KOPT-K1 (cell line): ENCODE data around the gene EPHA1.
"Not testable (repeated sequence)": the region's sequence is repeated elsewhere in the genome, so short reads cannot be mapped to it uniquely, and the experiment has no call there.

Source experiments
- H3K27ac ChIP-seq: fragments of 200-600 bp; sonication (generic); 2 replicates; pipeline ENCODE4 v1.5.1; 2016; ENCODE audit warnings: antibody characterized with exemption, mild to moderate bottlenecking, low read depth, low read length; ENCODE audit not compliant: poor library complexity, severe bottlenecking
- H3K36me3 ChIP-seq: fragments of 200-600 bp; sonication (generic); 2 replicates; pipeline ENCODE4 v1.5.1; 2017; ENCODE audit warnings: antibody characterized with exemption, mild to moderate bottlenecking, low read length, moderate library complexity; ENCODE audit not compliant: insufficient read depth
- H3K9me3 ChIP-seq: fragments of 200-600 bp; sonication (generic); 2 replicates; pipeline ENCODE4 v1.5.1; 2017; ENCODE audit warnings: antibody characterized with exemption, low read length, mild to moderate bottlenecking; ENCODE audit not compliant: insufficient read depth, poor library complexity, severe bottlenecking

The EPHA1 gene

DNA sequence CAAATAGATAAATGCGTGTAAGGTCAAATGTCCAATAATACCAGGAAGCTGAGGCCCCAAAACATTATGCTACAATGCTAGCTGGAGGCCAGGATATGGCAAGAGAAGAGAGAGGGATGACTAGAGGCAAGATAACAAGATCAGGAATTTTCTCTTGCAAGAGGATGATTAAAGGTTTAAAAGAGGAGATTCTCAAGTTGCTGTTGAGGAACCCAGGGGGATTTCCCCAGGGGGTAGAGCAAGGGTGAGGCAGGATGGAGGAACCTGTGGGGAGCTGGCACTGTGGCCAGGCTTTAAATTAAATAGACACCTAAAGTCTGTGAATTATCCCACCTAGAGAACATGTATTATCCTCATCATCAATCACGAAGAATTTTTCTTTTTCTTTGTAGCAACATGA is 31.2 kb upstream of the EPHA1 start:
- Histone ChIP-seq H3K9me3 (no peaks in the 10 kb centered on the region), H3K36me3 (no peaks in the 10 kb centered on the region), H3K27ac (no peak overlapping the region)

DNA sequence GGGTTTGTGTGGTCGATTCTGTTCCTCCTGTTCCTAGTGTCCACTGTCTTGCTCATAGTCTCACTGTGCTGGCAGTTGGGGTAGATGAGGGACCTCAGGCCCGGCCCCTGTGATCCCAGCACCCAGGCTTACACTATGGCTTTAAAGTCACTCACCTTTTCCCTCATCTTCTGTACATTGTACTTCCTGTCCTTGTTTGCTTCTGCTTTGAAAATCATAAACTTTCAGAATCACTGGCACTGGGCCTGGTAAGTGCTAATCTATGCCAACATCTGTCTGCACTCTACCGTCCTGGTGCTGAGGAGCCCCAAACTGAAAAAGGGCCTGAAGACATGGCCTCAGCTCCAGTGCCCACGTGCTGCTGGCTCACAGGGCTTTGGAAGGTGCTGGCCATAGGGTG is 28.9 kb upstream of the EPHA1 start:
- no peaks in the 10 kb centered on the region for H3K36me3 ChIP-seq
- no peak overlapping the region for H3K27ac ChIP-seq

DNA sequence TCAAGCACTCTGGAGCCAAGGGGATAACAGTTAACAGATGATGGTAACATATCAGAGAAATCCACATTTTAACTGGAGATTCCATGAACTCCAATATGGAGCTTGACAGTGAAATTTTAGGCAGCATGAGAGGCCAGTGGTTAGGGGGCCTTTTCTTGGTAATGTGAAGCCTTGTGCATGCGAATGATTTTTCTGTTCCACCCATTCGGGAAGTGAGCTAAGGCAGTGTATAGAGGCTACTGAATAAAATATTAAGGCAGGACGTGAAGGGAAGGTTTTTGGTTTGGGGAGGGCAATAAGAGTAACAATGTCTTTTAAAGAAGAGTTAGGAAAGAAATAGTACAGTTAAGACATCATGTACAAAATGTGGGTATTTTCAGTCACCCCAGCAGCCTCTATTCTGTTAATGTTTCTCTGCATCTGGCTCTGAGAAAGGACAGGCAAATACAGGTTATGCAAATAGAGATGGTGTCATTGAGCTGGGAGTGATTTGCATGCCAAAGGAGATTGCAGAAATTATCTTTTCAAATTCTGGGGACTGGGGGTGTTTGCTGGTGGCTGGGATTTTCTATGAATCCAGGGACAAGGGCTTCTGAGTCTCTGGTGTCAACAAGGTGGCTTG is 27.8 kb upstream of the EPHA1 start:
- H3K27ac ChIP-seq = no peak overlapping the region
- no peaks in the 10 kb centered on the region for H3K36me3 ChIP-seq
- no peaks in the 10 kb centered on the region for H3K9me3 ChIP-seq

More for the DNA sequence above, 28.9 kb upstream of the EPHA1 start:
- H3K9me3 ChIP-seq = no peaks in the 10 kb centered on the region

DNA sequence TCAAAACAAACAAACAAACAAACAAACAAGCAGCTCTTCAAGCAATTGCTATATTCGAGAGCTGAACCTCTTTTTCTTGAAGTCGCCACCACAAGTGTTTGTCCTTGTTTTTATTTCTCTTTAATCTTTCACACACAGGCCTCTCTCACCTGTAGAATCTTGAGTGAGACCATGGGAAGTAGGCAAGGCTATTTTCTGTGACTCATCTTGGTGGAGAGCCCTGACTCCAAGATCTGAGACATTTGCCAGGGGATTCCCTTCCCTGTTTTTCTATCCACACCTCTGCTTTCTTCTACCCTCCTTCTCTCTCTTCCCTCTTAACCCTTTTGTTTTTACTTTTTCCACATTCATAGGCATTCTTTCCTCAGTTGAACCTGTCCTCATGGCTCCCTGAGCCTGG is 26.6 kb upstream of the EPHA1 start:
- H3K9me3 ChIP-seq = no peaks in the 10 kb centered on the region
- H3K27ac ChIP-seq = no peak overlapping the region
- H3K36me3 ChIP-seq = no peaks in the 10 kb centered on the region

DNA sequence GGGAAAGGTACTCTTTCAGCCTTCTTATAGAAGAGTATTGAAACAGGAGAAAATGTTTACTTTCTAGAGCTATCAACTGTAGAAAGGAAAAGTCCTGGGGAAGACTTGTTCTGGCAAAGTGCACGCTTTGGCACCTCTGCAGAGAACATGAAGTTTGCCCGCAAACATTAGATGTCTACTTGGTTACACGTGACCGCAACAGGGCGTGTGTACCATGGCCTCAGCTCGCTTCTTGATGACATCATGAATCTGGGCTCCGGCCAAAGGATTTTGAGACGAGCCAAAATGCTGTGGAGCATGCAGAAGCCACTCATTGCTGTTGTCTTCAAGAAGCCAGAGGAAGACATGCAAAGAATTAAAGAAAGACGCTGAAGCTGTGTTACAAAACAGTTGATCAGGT is 26.0 kb upstream of the EPHA1 start:
- Histone ChIP-seq H3K36me3 (no peaks in the 10 kb centered on the region), H3K9me3 (no peaks in the 10 kb centered on the region), H3K27ac (no peak overlapping the region)

DNA sequence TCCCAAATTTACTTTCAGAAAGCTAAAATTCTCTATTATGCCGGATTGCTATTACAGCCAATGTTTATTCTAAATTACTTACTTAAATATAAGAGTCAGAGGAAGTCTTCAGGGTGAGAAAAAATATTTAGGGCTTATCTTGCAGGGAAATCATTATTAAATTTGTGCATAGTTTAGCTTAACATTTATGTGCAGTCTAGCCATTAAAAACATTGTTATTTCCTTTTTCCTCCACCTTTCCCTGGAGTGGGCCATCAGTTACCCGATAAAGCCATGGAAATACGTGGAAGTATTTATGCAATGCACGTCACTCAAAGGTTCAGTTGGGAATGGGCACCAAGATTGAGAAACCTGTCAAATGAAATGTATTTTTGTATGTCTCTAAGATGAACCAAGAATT is 25.1 kb upstream of the EPHA1 start:
- Histone ChIP-seq H3K36me3 (no peaks in the 10 kb centered on the region), H3K9me3 (no peaks in the 10 kb centered on the region), H3K27ac (no peak overlapping the region)

DNA sequence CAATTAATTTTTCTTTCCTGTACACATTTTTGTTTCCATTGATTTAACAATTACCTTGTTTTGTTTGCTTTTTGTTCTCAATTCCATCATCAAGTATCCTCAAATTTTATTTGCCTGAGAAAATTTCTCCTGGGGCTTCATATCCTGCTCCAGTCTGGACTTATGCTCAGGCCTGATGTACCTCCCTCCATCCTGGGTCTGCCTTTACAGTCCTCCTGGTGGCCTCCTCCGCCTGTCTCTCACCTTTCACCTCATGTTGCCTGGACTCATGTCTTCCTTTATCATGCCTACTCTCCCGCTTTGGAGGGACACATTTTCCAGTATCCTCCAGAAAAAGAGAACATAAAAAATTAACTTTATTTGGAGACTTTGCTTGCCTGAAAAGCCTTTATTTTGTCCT is 22.5 kb upstream of the EPHA1 start:
- no peaks in the 10 kb centered on the region for H3K36me3 ChIP-seq
- no peak overlapping the region for H3K27ac ChIP-seq
- no peaks in the 10 kb centered on the region for H3K9me3 ChIP-seq

DNA sequence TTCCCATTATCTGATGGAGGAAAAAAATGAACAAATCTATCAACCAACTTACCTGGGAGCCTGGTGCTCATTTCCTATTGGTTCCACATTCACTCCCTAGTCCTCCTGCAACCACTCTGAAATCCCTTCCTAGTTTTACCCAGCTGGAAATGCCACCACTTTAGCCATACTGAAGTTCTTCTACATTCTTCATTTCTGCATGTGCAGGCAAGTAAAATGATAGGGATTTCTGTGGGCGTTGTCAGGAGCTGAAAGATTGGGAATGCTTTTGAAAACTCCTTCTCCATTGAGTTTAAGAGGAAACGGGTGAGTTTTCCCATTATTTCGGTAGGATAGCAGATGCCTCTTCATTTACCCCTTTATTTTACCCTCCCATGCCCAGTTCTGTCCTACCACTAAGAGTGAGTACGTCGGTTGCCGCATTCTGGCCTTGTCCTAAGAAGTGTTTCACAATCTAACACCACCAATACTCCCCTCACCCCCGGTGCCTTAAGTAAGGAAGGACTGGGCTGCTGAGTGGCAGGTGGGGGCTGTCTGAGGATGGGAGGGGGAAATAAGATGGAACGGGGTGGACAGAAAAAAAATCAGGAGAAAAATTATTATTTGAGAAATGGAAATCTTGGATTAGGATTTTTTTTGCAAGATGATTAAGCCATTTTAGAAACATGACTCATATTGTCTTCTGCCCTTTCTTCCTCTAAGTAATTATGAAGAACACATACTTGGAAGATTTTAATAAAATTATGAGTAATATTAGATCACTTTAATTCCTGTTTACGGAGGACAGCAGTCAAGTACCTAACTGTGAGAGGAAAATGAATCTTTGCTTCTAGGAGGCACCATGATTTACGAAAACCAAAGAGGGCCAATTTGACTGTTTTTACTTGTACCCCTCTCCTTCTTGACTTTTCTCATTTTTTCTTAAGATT is 21.4 kb upstream of the EPHA1 start:
- Histone ChIP-seq H3K36me3 (no peaks in the 10 kb centered on the region), H3K27ac (no peak overlapping the region), H3K9me3 (no peaks in the 10 kb centered on the region)

DNA sequence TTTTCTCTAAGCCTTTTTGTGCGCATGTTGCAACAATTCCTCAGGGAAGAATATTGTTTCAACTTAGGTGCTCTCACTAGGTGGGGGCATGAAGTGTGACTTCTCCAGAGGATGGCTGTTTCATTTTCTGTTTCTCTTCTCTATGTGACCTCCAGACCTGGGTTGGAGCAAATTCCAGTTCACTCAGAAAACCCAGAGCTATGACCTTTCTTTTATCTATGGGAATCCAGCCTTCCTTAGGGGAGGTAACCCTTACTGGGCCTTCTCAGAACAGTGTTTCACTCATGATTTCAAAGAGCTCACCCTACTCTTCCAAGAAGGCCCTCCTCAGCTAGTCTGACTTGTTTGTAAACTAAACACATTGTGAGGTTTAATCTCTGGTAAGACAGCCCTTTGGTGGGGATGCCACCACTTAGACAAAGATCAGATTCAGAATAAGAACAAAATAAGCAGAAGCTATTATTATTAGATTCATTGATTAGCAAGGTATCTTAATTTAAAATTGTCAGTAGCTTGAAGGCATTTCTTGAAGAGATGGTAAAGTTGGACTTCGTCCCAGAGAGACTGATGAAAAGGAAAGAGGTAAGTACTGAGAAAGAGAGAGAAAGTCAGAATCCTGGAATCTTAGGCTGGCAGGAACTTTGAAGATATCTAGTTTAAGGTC is 18.0 kb upstream of the EPHA1 start:
- H3K9me3 ChIP-seq = no peaks in the 10 kb centered on the region
- H3K36me3 ChIP-seq = no peaks in the 10 kb centered on the region
- H3K27ac ChIP-seq = no peak overlapping the region

DNA sequence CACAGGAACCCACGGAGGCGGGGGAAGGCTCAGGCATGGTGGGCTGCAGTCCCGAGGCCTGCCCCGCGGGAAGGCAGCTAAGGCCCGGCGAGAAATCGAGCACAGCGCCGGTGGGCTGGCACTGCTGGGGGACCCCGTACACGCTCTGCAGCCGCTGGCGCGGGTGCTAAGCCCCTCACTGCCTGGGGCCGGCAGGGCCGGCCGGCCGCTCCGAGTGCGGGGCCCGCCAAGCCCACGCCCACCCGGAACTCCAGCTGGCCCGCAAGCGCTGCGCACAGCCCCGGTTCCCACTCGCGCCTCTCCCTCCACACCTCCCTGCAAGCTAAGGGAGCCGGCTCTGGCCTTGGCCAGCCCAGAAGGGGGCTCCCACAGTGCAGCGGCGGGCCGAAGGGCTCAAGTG is 15.8 kb upstream of the EPHA1 start:
- not testable (repeated sequence) for H3K27ac ChIP-seq, H3K36me3 ChIP-seq, H3K9me3 ChIP-seq

DNA sequence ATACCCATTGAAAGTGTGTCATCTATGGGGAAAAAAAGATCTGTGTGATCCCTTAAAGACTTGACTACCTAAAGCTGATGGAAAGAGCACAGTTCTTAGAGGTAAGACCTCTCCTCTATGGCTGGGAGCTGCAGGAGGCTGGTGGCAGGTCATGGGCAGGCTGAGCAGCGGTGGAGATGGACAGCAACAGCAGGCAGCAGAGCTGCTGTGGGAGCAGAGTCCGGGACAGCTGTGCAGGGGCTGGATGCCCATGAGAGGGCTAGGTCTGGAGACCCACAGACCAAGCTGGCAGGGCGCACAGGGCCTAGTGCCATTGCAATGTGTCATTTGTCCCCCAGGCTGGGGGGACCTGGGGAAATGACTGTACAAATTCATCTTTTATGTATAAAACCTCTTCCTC is 13.4 kb upstream of the EPHA1 start:
- Histone ChIP-seq H3K36me3 (no peaks in the 10 kb centered on the region), H3K9me3 (peaks cover 9% of the 10 kb centered on the region), H3K27ac (no peak overlapping the region)

DNA sequence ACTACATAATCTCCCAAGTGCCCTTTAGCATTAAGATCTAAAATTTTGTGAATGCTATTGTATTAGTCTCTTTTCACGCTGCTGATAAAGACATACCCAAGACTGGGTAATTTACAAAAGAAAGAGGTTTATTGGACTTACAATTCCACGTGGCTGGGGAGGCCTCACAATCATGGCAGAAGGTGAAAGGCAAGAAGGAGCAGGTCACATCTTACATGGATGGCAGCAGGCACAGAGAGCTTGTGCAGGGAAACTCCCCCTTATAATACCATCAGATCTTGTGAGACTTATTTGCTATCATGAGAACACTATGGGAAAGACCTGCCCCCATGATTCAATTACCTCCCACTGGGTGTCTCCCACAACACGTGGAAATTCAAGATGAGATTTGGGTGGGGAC is 12.0 kb upstream of the EPHA1 start:
- not testable (repeated sequence) for H3K36me3 ChIP-seq, H3K27ac ChIP-seq, H3K9me3 ChIP-seq

DNA sequence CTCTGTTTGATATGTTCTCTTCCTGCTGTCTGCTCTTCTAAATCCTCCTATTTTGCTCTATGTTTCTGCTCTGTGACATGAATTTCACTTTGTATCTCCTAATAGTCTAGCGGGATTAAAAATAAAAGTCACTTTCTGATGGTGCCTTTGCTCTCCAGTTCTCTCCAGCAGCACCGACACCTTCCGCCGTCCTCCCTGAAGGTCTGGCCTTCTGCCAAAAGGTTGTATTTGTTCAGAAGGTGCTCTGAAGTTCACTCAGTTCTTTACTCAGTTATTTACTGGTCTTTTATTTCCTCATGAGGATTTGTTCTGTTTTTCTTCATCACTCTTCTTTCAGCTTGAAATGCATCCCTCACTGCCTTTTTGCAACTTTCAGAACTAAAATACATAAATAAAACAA is 11.2 kb upstream of the EPHA1 start:
- Histone ChIP-seq H3K27ac (no peak overlapping the region), H3K36me3 (no peaks in the 10 kb centered on the region), H3K9me3 (peaks cover 9% of the 10 kb centered on the region)

DNA sequence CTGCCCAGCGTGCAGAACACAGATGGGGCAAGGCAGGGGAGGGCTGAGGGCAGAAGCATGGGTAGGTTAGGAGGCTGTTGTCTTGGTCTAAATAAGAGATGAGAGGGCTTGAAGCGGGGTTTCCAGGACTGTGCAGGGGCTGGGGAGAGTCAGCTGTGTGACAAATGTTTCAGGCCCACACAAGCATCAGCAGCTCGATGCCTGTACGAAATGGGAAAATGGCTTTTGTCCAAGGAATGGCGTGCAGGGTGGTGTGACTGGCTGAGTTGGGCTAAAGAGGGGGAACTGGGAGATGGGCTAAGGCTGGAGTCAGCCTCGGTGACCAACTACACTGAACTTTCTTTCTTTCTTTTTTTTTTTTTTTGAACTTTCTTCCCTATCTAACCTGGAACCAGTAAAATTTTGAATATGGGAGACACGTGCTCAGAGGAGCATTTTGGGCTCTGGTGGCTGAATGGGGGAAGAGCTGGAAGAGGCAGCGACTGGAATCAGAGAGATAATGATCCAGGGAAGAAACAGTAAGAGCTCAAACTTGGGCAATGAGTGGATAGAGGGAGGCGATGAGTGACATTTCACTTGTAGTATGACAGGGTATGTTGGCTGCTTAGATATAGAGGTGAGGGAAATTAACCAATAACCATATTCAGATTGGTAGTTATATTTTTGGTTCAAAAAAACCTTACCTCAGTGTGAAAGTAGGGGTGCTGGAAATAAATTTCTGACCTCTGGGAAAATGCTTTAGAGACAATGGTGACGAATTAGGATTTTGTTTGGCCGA is 10.2 kb upstream of the EPHA1 start:
- H3K27ac ChIP-seq = no peak overlapping the region
- H3K36me3 ChIP-seq = no peaks in the 10 kb centered on the region
- peaks cover 9% of the 10 kb centered on the region for H3K9me3 ChIP-seq
